ENCODE data around the gene TPCN1. TPM values are rescaled to one million over a fixed set of nuclear protein-coding genes. Genes with fewer than 3 reads are reported as not detected.
A peak's percentile ranks its signal among the peaks of the same experiment; 100 is the strongest.

Gene TPCN1
- total RNA-seq, 1 donor from 2014 or later = 39.5 TPM

DNA sequence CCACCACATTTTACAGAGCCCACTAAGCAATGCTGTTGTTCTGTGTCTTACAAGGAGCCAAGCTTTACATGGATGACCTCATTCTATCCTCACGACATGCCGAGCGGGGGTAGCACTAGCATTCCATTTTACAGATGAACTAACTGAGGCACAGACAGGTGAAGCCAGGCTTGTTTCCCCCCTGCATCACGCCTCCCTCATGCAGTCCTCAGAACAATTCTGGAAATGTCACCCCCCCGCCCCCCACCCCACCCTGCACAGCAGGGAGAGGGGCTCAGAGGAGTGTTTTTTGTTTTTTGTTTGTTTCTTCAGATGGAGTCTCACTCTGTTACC is 112.1 kb downstream of the TPCN1 start:
- Histone ChIP-seq H3K36me3 (peaks cover 0 to 17% of the 10 kb centered on the region in 2 donors), H3K27me3 (no peaks in the 10 kb centered on the region), H3K4me3 (peak overlapping the region; percentile 84), H3K27ac (no peak overlapping the region), H3K9me3 (no peaks in the 10 kb centered on the region), H3K4me1 (peaks cover 33% of the 10 kb centered on the region)
- DNase-seq (ENCODE audit: extremely low spot score in 2 of 2) = no peak
- intact Hi-C loops (cut with DNase I) = loop anchor here (10.0 kb wide), 1 partner anchor 139 kb away; no protein-coding TSS in a partner anchor
- TF ChIP-seq POLR2AphosphoS5 (IDR thresholded peaks at IDR 0.05; ENCODE audit: insufficient read depth in 1 of 2, low read depth in 1 of 2) (no peak), POLR2A (IDR thresholded peaks at IDR 0.05) (no peak)
- TF ChIP-seq, protein P1, sequence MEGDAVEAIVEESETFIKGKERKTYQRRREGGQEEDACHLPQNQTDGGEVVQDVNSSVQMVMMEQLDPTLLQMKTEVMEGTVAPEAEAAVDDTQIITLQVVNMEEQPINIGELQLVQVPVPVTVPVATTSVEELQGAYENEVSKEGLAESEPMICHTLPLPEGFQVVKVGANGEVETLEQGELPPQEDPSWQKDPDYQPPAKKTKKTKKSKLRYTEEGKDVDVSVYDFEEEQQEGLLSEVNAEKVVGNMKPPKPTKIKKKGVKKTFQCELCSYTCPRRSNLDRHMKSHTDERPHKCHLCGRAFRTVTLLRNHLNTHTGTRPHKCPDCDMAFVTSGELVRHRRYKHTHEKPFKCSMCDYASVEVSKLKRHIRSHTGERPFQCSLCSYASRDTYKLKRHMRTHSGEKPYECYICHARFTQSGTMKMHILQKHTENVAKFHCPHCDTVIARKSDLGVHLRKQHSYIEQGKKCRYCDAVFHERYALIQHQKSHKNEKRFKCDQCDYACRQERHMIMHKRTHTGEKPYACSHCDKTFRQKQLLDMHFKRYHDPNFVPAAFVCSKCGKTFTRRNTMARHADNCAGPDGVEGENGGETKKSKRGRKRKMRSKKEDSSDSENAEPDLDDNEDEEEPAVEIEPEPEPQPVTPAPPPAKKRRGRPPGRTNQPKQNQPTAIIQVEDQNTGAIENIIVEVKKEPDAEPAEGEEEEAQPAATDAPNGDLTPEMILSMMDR (IDR thresholded peaks at IDR 0.05) = no peak

DNA sequence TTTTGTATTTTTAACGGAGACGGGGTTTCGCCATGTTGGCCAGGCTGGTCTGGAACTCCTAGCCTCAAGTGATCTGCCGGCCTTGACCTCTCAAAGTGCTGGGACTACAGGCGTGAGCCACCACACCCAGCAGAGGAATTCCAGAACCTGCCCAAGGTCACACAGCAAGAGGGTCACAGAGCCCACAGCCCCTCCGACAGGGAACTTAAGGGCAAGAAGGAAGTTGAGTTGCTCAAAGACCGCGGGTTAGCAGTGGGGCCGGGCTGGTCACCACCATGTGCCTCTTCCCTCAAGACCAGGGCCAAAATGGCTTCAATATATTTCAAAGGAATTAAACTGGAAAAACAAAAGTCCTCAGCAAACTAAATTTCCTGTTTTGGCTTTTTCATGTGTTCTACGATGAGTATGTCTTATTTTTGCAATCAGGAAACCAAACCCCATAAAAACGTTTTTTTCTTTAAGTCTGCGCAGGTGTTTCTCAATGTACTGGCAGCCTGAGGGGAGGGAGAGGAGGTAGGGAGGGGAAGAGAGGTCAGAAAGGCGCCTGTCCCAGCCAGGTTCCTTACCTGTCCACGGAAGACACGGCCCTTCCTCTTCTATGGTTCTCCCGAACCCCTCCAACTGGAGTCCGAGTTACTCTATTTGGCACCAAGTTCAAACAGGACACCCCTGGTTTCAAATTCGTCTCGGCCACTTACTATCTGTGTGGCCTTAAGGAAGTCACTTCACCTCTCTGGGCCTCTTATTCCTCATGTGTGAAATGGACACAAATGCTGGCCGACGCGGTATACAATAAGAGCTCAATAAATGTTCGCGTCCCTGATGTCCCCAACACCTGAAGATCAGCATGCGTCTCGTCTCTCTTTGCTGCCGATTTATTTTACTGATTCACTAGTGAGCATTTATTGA is 112.9 kb downstream of the TPCN1 start:
- Histone ChIP-seq H3K36me3 (peaks cover 0 to 15% of the 10 kb centered on the region in 2 donors), H3K4me1 (peaks cover 32% of the 10 kb centered on the region), H3K4me3 (peak overlapping the region; percentile 84), H3K9me3 (no peaks in the 10 kb centered on the region), H3K27me3 (no peaks in the 10 kb centered on the region), H3K27ac (peak overlapping the region; percentile 72)
- DNase-seq (ENCODE audit: extremely low spot score in 2 of 2) = no peak
- intact Hi-C loops (cut with DNase I) = loop anchor here (10.0 kb wide), 1 partner anchor 139 kb away; no protein-coding TSS in a partner anchor
- TF ChIP-seq, protein P1 (IDR thresholded peaks at IDR 0.05) = no peak

GRCh38 chr12:113334786-113335539 is 113.7 kb downstream of the TPCN1 start, which contains the start of gene SLC8B1:
Gene SLC8B1 (minus strand): TSS chr12:113335109. CDS start chr12:113332878, 2,231 bp downstream.
- H3K27me3 ChIP-seq = no peaks in the 10 kb centered on the region
- peaks cover 27% of the 10 kb centered on the region for H3K4me1 ChIP-seq
- intact Hi-C loops (cut with DNase I) = loop anchor here (5.0 to 10.0 kb wide), 2 partner anchors 63 to 140 kb away; no protein-coding TSS in a partner anchor
- DNase-seq (ENCODE audit: extremely low spot score in 2 of 2) = peak in 1 of 2 donors; percentile 90
- peaks cover 0 to 10% of the 10 kb centered on the region in 2 donors for H3K36me3 ChIP-seq
- H3K4me3 ChIP-seq = peak within 1 kb of the TSS; percentile 84
- peak within 1 kb of the TSS; percentile 72 for H3K27ac ChIP-seq
- no peaks in the 10 kb centered on the region for H3K9me3 ChIP-seq
- peak; percentile 45 to 88 for TF ChIP-seq POLR2A (IDR thresholded peaks at IDR 0.05)
- TF ChIP-seq, protein P1 (IDR thresholded peaks at IDR 0.05) = no peak
- TF ChIP-seq POLR2AphosphoS5 (IDR thresholded peaks at IDR 0.05; ENCODE audit: insufficient read depth in 1 of 2, low read depth in 1 of 2) = peak in 1 of 2 donors; percentile 93

DNA sequence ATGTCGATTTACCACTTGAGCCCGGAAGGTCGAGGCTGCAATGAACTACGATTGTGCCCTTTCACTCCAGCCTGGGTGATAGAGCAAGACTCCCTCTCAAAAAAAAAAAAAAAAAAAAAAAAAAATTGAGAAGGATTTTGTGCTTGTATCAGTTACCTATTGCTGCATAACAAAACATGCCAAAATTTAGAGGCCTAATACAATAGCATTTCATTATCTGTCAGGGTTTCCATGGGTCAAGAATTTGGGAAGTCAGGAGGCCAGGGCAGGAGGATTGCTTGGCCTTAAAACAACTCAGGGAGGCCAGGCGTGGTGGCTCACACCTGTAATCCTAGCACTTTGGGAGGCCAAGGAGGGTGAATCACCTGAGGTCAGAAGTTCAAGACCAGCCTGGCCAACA is 118.3 kb downstream of the TPCN1 start:
- no peaks in the 10 kb centered on the region for H3K36me3 ChIP-seq
- TF ChIP-seq POLR2AphosphoS5 (IDR thresholded peaks at IDR 0.05; ENCODE audit: insufficient read depth in 1 of 2, low read depth in 1 of 2) (no peak), POLR2A (IDR thresholded peaks at IDR 0.05) (no peak)
- TF ChIP-seq, protein P1 (IDR thresholded peaks at IDR 0.05) = no peak
- no peak overlapping the region for H3K27ac ChIP-seq
- H3K4me1 ChIP-seq = peaks cover 5% of the 10 kb centered on the region
- DNase-seq (ENCODE audit: extremely low spot score in 2 of 2) = no peak
- H3K4me3 ChIP-seq = no peak overlapping the region
- H3K27me3 ChIP-seq = no peaks in the 10 kb centered on the region
- intact Hi-C loops (cut with DNase I) = loop anchor here (5.0 to 10.0 kb wide), 2 partner anchors 67 to 145 kb away; no protein-coding TSS in a partner anchor
- no peaks in the 10 kb centered on the region for H3K9me3 ChIP-seq
